ENCODE data around the gene SMAGP.

The SMAGP gene

DNA sequence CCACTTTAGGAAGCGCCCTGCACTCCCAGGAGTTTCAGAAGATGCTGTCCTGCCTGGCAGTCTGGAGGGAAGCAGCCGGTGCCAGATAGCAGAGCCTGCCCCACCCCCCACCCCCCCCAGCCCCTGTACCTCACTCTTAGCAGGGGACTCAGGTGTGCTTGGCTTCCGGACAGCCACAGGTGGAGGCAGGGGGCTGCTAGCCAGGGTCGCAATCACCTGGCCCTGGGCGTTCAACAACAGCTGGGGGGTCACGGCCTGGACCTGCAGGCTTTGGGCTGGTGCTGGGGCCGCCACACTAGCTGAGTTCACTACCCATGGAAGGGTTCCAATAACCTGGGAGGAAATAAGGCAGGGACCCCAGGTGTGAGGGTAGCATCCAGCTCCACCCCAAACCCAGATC is 74.4 kb downstream of the SMAGP start:
- no peak for DNase-seq (ENCODE audit: low spot score)
- TF ChIP-seq, protein P1, sequence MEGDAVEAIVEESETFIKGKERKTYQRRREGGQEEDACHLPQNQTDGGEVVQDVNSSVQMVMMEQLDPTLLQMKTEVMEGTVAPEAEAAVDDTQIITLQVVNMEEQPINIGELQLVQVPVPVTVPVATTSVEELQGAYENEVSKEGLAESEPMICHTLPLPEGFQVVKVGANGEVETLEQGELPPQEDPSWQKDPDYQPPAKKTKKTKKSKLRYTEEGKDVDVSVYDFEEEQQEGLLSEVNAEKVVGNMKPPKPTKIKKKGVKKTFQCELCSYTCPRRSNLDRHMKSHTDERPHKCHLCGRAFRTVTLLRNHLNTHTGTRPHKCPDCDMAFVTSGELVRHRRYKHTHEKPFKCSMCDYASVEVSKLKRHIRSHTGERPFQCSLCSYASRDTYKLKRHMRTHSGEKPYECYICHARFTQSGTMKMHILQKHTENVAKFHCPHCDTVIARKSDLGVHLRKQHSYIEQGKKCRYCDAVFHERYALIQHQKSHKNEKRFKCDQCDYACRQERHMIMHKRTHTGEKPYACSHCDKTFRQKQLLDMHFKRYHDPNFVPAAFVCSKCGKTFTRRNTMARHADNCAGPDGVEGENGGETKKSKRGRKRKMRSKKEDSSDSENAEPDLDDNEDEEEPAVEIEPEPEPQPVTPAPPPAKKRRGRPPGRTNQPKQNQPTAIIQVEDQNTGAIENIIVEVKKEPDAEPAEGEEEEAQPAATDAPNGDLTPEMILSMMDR (IDR thresholded peaks at IDR 0.05; ENCODE audit: extremely low read depth, insufficient read depth, missing control alignments) = no peak
- in situ Hi-C loops (cut with MboI; ENCODE audit: low pct_unique_long_range_greater_than_20kb, low sequenced_read_pairs, unreplicated experiment) = no loop called here
